ENCODE data around the gene PLAC1. TPM values are rescaled to one million over a fixed set of nuclear protein-coding genes. Genes with fewer than 3 reads are reported as not detected.

Gene PLAC1
- total RNA-seq, 1 experiment from 2014 or later, result not detected

DNA sequence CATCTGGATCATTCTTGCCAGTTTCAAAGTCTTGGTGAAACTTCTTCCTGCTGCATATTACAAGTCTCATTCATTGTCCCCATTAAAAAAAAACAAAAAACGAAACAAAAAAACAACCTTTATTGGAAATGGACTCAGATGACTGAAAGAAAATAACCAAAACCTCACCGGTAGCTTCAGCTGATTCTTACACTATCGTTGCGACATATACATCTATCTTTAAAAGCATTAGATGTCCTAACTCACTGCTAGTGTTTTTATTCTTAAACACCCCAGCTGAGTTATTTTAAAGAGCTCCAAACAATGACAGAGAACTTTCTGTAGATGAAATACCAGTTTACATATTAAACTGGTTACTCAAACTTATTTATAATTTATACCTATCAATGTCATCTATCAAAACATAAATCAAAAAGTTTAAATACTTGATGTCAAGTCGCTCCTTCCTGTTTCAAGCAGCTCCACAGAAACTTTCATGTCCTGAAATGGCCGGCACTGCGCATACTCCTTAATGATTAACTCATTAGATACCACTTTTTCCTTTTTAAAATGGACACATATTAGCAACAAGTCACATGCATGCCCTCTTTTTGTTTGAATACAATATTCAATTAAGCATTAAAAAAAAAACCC lies 111.1 kb downstream of the PLAC1 start:
- no peak for DNase-seq (ENCODE audit: low spot score)
- peaks cover 70% of the 10 kb centered on the region for H3K27me3 Mint-ChIP-seq (ENCODE audit: low read depth)
- ChIA-PET CTCF (no interaction called here), POLR2A (no interaction called here)
- H3K36me3 Mint-ChIP-seq, result no peaks in the 10 kb centered on the region
- peaks cover 67% of the 10 kb centered on the region for H3K4me1 Mint-ChIP-seq
- TF ChIP-seq ESRRA (CRISPR knock-in tag; IDR thresholded peaks at IDR 0.05; ENCODE audit: borderline replicate concordance) (no peak), ZNF281 (CRISPR knock-in tag; IDR thresholded peaks at IDR 0.05) (no peak), ZNF263 (CRISPR knock-in tag; IDR thresholded peaks at IDR 0.05; ENCODE audit: low read depth) (no peak), RELA (CRISPR knock-in tag; IDR thresholded peaks at IDR 0.05; ENCODE audit: borderline replicate concordance) (no peak), ZNF232 (CRISPR knock-in tag; IDR thresholded peaks at IDR 0.05) (no peak)
- TF ChIP-seq, protein P1, sequence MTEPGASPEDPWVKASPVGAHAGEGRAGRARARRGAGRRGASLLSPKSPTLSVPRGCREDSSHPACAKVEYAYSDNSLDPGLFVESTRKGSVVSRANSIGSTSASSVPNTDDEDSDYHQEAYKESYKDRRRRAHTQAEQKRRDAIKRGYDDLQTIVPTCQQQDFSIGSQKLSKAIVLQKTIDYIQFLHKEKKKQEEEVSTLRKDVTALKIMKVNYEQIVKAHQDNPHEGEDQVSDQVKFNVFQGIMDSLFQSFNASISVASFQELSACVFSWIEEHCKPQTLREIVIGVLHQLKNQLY (CRISPR knock-in tag; IDR thresholded peaks at IDR 0.05), result no peak
- ATAC-seq, result no peak
- H3K4me3 Mint-ChIP-seq, result peak overlapping the region; percentile 84
- no peak overlapping the region for H3K27ac Mint-ChIP-seq
- H3K9me3 Mint-ChIP-seq, result no peaks in the 10 kb centered on the region

DNA sequence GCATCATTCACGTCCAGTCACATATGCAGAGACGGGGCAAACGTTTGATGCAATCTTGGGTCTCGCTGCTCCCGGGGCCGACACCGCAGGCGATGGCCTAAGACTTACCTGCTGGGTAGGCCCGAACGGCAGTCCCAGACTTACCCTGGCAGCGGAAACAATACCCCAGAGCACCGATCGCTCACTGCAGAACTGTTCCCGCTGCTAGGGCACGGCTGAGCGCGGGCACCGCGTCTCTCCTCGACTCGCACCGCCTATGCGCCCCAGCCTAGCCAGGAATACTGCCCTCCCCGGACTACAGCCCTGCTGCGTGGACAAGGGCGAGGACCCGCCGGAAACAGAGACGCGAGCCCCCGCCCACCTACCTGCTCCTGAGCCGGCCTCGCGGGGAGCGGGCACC lies 112.1 kb downstream of the PLAC1 start:
- no peaks in the 10 kb centered on the region for H3K9me3 Mint-ChIP-seq
- POLR2A ChIA-PET, result no interaction called here
- CTCF ChIA-PET, result interaction anchor here (1.6 kb wide), 1 partner anchor 218 kb away, joined by 6 read pairs; no protein-coding TSS in a partner anchor
- H3K36me3 Mint-ChIP-seq, result no peaks in the 10 kb centered on the region
- H3K27ac Mint-ChIP-seq, result no peak overlapping the region
- H3K4me3 Mint-ChIP-seq, result peak overlapping the region; percentile 84
- ATAC-seq (no peak), DNase-seq (ENCODE audit: low spot score) (peak; percentile 13)
- H3K4me1 Mint-ChIP-seq, result peaks cover 59% of the 10 kb centered on the region
- peaks cover 61% of the 10 kb centered on the region for H3K27me3 Mint-ChIP-seq (ENCODE audit: low read depth)
- TF ChIP-seq ZNF423 (CRISPR knock-in tag; IDR thresholded peaks at IDR 0.05) (no peak), PRDM15 (CRISPR knock-in tag; IDR thresholded peaks at IDR 0.05) (no peak), SOX15 (CRISPR knock-in tag; IDR thresholded peaks at IDR 0.05) (no peak), CBFB (CRISPR knock-in tag; IDR thresholded peaks at IDR 0.05; ENCODE audit: low read depth) (no peak), GRHL2 (CRISPR knock-in tag; IDR thresholded peaks at IDR 0.05; ENCODE audit: insufficient replicate concordance, severe bottlenecking) (no peak), E2F5 (CRISPR knock-in tag; IDR thresholded peaks at IDR 0.05) (no peak), CREM (CRISPR knock-in tag; IDR thresholded peaks at IDR 0.05) (no peak), CDX4 (CRISPR knock-in tag; IDR thresholded peaks at IDR 0.05; ENCODE audit: borderline replicate concordance) (no peak), ZNF317 (CRISPR knock-in tag; IDR thresholded peaks at IDR 0.05; ENCODE audit: borderline replicate concordance, low read depth) (no peak), IRF2 (CRISPR knock-in tag; IDR thresholded peaks at IDR 0.05; ENCODE audit: borderline replicate concordance, low read depth) (no peak), ZNF671 (CRISPR knock-in tag; IDR thresholded peaks at IDR 0.05) (no peak), SP1 (CRISPR knock-in tag; conservative IDR thresholded peaks at IDR 0.05) (no peak)
- TF ChIP-seq, protein P2, sequence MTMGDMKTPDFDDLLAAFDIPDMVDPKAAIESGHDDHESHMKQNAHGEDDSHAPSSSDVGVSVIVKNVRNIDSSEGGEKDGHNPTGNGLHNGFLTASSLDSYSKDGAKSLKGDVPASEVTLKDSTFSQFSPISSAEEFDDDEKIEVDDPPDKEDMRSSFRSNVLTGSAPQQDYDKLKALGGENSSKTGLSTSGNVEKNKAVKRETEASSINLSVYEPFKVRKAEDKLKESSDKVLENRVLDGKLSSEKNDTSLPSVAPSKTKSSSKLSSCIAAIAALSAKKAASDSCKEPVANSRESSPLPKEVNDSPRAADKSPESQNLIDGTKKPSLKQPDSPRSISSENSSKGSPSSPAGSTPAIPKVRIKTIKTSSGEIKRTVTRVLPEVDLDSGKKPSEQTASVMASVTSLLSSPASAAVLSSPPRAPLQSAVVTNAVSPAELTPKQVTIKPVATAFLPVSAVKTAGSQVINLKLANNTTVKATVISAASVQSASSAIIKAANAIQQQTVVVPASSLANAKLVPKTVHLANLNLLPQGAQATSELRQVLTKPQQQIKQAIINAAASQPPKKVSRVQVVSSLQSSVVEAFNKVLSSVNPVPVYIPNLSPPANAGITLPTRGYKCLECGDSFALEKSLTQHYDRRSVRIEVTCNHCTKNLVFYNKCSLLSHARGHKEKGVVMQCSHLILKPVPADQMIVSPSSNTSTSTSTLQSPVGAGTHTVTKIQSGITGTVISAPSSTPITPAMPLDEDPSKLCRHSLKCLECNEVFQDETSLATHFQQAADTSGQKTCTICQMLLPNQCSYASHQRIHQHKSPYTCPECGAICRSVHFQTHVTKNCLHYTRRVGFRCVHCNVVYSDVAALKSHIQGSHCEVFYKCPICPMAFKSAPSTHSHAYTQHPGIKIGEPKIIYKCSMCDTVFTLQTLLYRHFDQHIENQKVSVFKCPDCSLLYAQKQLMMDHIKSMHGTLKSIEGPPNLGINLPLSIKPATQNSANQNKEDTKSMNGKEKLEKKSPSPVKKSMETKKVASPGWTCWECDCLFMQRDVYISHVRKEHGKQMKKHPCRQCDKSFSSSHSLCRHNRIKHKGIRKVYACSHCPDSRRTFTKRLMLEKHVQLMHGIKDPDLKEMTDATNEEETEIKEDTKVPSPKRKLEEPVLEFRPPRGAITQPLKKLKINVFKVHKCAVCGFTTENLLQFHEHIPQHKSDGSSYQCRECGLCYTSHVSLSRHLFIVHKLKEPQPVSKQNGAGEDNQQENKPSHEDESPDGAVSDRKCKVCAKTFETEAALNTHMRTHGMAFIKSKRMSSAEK (CRISPR knock-in tag; IDR thresholded peaks at IDR 0.05; ENCODE audit: borderline replicate concordance), result no peak

Data from WTC11 (cell line).